ENCODE measurements around the gene PIK3R4.
A peak's percentile ranks its signal among the peaks of the same experiment; 100 is the strongest.

Gene PIK3R4

GRCh38 chr3:130746246-130747039, at the start of gene PIK3R4:
TSS of gene PIK3R4 (minus strand) at chr3:130746829. CDS start at chr3:130745218, 1,611 bp downstream.
- H3K27me3 ChIP-seq (ENCODE audit: control insufficient read depth in 2 of 2, insufficient read depth in 2 of 2, low read length in 2 of 2): no peaks in the 10 kb centered on the region
- peaks cover 3 to 9% of the 10 kb centered on the region in 2 donors for H3K4me1 ChIP-seq (ENCODE audit: control insufficient read depth in 2 of 2, insufficient read depth in 2 of 2, low read length in 2 of 2)
- no peaks in the 10 kb centered on the region for H3K9me3 ChIP-seq (ENCODE audit: control insufficient read depth in 2 of 2, low read length in 2 of 2)

GRCh38 chr3:130795396-130795795, 48.8 kb upstream of the PIK3R4 start:
- Histone ChIP-seq H3K4me1 (ENCODE audit: control insufficient read depth in 2 of 2, insufficient read depth in 2 of 2, low read length in 2 of 2) (peaks cover 0 to 16% of the 10 kb centered on the region in 2 donors), H3K27me3 (ENCODE audit: control insufficient read depth in 2 of 2, insufficient read depth in 2 of 2, low read length in 2 of 2) (no peaks in the 10 kb centered on the region), H3K36me3 (ENCODE audit: control insufficient read depth in 2 of 2, insufficient read depth in 2 of 2, low read length in 2 of 2) (no peaks in the 10 kb centered on the region), H3K9ac (ENCODE audit: low read depth in 1 of 2, low read length in 2 of 2) (no peak overlapping the region), H3K27ac (ENCODE audit: low read depth in 2 of 2, low read length in 2 of 2) (no peak overlapping the region), H3K9me3 (ENCODE audit: control insufficient read depth in 2 of 2, low read length in 2 of 2) (no peaks in the 10 kb centered on the region), H3K4me3 (ENCODE audit: low read length in 2 of 2) (no peak overlapping the region)

More at GRCh38 chr3:130746246-130747039, at the start of gene PIK3R4:
- Histone ChIP-seq H3K27ac (ENCODE audit: low read depth in 2 of 2, low read length in 2 of 2) (peak within 1 kb of the TSS; percentile 77 to 81), H3K4me3 (ENCODE audit: low read length in 2 of 2) (peak within 1 kb of the TSS; percentile 86 to 92), H3K36me3 (ENCODE audit: control insufficient read depth in 2 of 2, insufficient read depth in 2 of 2, low read length in 2 of 2) (peaks cover 4 to 10% of the 10 kb centered on the region in 2 donors), H3K9ac (ENCODE audit: low read depth in 1 of 2, low read length in 2 of 2) (peak within 1 kb of the TSS; percentile 93 to 94)

- no peak overlapping the region for H3K4me3 ChIP-seq (ENCODE audit: low read length in 2 of 2)
- H3K36me3 ChIP-seq (ENCODE audit: control insufficient read depth in 2 of 2, insufficient read depth in 2 of 2, low read length in 2 of 2): no peaks in the 10 kb centered on the region
- H3K9me3 ChIP-seq (ENCODE audit: control insufficient read depth in 2 of 2, low read length in 2 of 2): no peaks in the 10 kb centered on the region
- H3K9ac ChIP-seq (ENCODE audit: low read depth in 1 of 2, low read length in 2 of 2): no peak overlapping the region
- H3K27ac ChIP-seq (ENCODE audit: low read depth in 2 of 2, low read length in 2 of 2): no peak overlapping the region
- H3K27me3 ChIP-seq (ENCODE audit: control insufficient read depth in 2 of 2, insufficient read depth in 2 of 2, low read length in 2 of 2): no peaks in the 10 kb centered on the region
- peaks cover 5 to 29% of the 10 kb centered on the region in 2 donors for H3K4me1 ChIP-seq (ENCODE audit: control insufficient read depth in 2 of 2, insufficient read depth in 2 of 2, low read length in 2 of 2)
Measured at GRCh38 chr3:130792246-130792645, 45.6 kb upstream of the PIK3R4 start.

GRCh38 chr3:130789782-130790322, 43.2 kb upstream of the PIK3R4 start:
- peak overlapping the region in 1 of 2 donors; percentile 14 for H3K4me3 ChIP-seq (ENCODE audit: low read length in 2 of 2)
- H3K27ac ChIP-seq (ENCODE audit: low read depth in 2 of 2, low read length in 2 of 2): peak overlapping the region; percentile 30 to 49
- no peaks in the 10 kb centered on the region for H3K9me3 ChIP-seq (ENCODE audit: control insufficient read depth in 2 of 2, low read length in 2 of 2)
- no peak overlapping the region for H3K9ac ChIP-seq (ENCODE audit: low read depth in 1 of 2, low read length in 2 of 2)
- H3K36me3 ChIP-seq (ENCODE audit: control insufficient read depth in 2 of 2, insufficient read depth in 2 of 2, low read length in 2 of 2): no peaks in the 10 kb centered on the region
- peaks cover 5 to 29% of the 10 kb centered on the region in 2 donors for H3K4me1 ChIP-seq (ENCODE audit: control insufficient read depth in 2 of 2, insufficient read depth in 2 of 2, low read length in 2 of 2)
- H3K27me3 ChIP-seq (ENCODE audit: control insufficient read depth in 2 of 2, insufficient read depth in 2 of 2, low read length in 2 of 2): no peaks in the 10 kb centered on the region

- Histone ChIP-seq H3K27ac (ENCODE audit: low read depth in 2 of 2, low read length in 2 of 2) (no peak overlapping the region), H3K4me3 (ENCODE audit: low read length in 2 of 2) (no peak overlapping the region), H3K27me3 (ENCODE audit: control insufficient read depth in 2 of 2, insufficient read depth in 2 of 2, low read length in 2 of 2) (no peaks in the 10 kb centered on the region), H3K4me1 (ENCODE audit: control insufficient read depth in 2 of 2, insufficient read depth in 2 of 2, low read length in 2 of 2) (peaks cover 5 to 29% of the 10 kb centered on the region in 2 donors), H3K36me3 (ENCODE audit: control insufficient read depth in 2 of 2, insufficient read depth in 2 of 2, low read length in 2 of 2) (no peaks in the 10 kb centered on the region), H3K9me3 (ENCODE audit: control insufficient read depth in 2 of 2, low read length in 2 of 2) (no peaks in the 10 kb centered on the region), H3K9ac (ENCODE audit: low read depth in 1 of 2, low read length in 2 of 2) (no peak overlapping the region)
Measured at GRCh38 chr3:130787422-130788068, 40.9 kb upstream of the PIK3R4 start.

GRCh38 chr3:130786306-130786705, 39.7 kb upstream of the PIK3R4 start:
- H3K4me3 ChIP-seq (ENCODE audit: low read length in 2 of 2): no peak overlapping the region
- peaks cover 5 to 22% of the 10 kb centered on the region in 2 donors for H3K4me1 ChIP-seq (ENCODE audit: control insufficient read depth in 2 of 2, insufficient read depth in 2 of 2, low read length in 2 of 2)
- no peak overlapping the region for H3K9ac ChIP-seq (ENCODE audit: low read depth in 1 of 2, low read length in 2 of 2)
- no peaks in the 10 kb centered on the region for H3K36me3 ChIP-seq (ENCODE audit: control insufficient read depth in 2 of 2, insufficient read depth in 2 of 2, low read length in 2 of 2)
- no peak overlapping the region for H3K27ac ChIP-seq (ENCODE audit: low read depth in 2 of 2, low read length in 2 of 2)
- no peaks in the 10 kb centered on the region for H3K9me3 ChIP-seq (ENCODE audit: control insufficient read depth in 2 of 2, low read length in 2 of 2)
- H3K27me3 ChIP-seq (ENCODE audit: control insufficient read depth in 2 of 2, insufficient read depth in 2 of 2, low read length in 2 of 2): no peaks in the 10 kb centered on the region

- H3K27me3 ChIP-seq (ENCODE audit: control insufficient read depth in 2 of 2, insufficient read depth in 2 of 2, low read length in 2 of 2): no peaks in the 10 kb centered on the region
- peaks cover 0 to 2% of the 10 kb centered on the region in 2 donors for H3K4me1 ChIP-seq (ENCODE audit: control insufficient read depth in 2 of 2, insufficient read depth in 2 of 2, low read length in 2 of 2)
- no peak overlapping the region for H3K9ac ChIP-seq (ENCODE audit: low read depth in 1 of 2, low read length in 2 of 2)
- no peak overlapping the region for H3K4me3 ChIP-seq (ENCODE audit: low read length in 2 of 2)
- H3K9me3 ChIP-seq (ENCODE audit: control insufficient read depth in 2 of 2, low read length in 2 of 2): no peaks in the 10 kb centered on the region
- no peak overlapping the region for H3K27ac ChIP-seq (ENCODE audit: low read depth in 2 of 2, low read length in 2 of 2)
- no peaks in the 10 kb centered on the region for H3K36me3 ChIP-seq (ENCODE audit: control insufficient read depth in 2 of 2, insufficient read depth in 2 of 2, low read length in 2 of 2)
Measured at GRCh38 chr3:130783629-130784028, 37.0 kb upstream of the PIK3R4 start.

- Histone ChIP-seq H3K4me3 (ENCODE audit: low read length in 2 of 2) (no peak overlapping the region), H3K9me3 (ENCODE audit: control insufficient read depth in 2 of 2, low read length in 2 of 2) (no peaks in the 10 kb centered on the region), H3K36me3 (ENCODE audit: control insufficient read depth in 2 of 2, insufficient read depth in 2 of 2, low read length in 2 of 2) (no peaks in the 10 kb centered on the region), H3K27me3 (ENCODE audit: control insufficient read depth in 2 of 2, insufficient read depth in 2 of 2, low read length in 2 of 2) (no peaks in the 10 kb centered on the region), H3K27ac (ENCODE audit: low read depth in 2 of 2, low read length in 2 of 2) (no peak overlapping the region), H3K9ac (ENCODE audit: low read depth in 1 of 2, low read length in 2 of 2) (no peak overlapping the region), H3K4me1 (ENCODE audit: control insufficient read depth in 2 of 2, insufficient read depth in 2 of 2, low read length in 2 of 2) (peaks cover 0 to 2% of the 10 kb centered on the region in 2 donors)
Measured at GRCh38 chr3:130779486-130779885, 32.9 kb upstream of the PIK3R4 start.

- H3K4me3 ChIP-seq (ENCODE audit: low read length in 2 of 2): no peak overlapping the region
- no peaks in the 10 kb centered on the region for H3K36me3 ChIP-seq (ENCODE audit: control insufficient read depth in 2 of 2, insufficient read depth in 2 of 2, low read length in 2 of 2)
- no peak overlapping the region for H3K27ac ChIP-seq (ENCODE audit: low read depth in 2 of 2, low read length in 2 of 2)
- H3K27me3 ChIP-seq (ENCODE audit: control insufficient read depth in 2 of 2, insufficient read depth in 2 of 2, low read length in 2 of 2): no peaks in the 10 kb centered on the region
- H3K9me3 ChIP-seq (ENCODE audit: control insufficient read depth in 2 of 2, low read length in 2 of 2): no peaks in the 10 kb centered on the region
- H3K4me1 ChIP-seq (ENCODE audit: control insufficient read depth in 2 of 2, insufficient read depth in 2 of 2, low read length in 2 of 2): peaks cover 0 to 2% of the 10 kb centered on the region in 2 donors
- no peak overlapping the region for H3K9ac ChIP-seq (ENCODE audit: low read depth in 1 of 2, low read length in 2 of 2)
Measured at GRCh38 chr3:130779031-130779430, 32.4 kb upstream of the PIK3R4 start.

GRCh38 chr3:130773366-130773765, 26.7 kb upstream of the PIK3R4 start:
- Histone ChIP-seq H3K36me3 (ENCODE audit: control insufficient read depth in 2 of 2, insufficient read depth in 2 of 2, low read length in 2 of 2) (no peaks in the 10 kb centered on the region), H3K27ac (ENCODE audit: low read depth in 2 of 2, low read length in 2 of 2) (no peak overlapping the region), H3K4me1 (ENCODE audit: control insufficient read depth in 2 of 2, insufficient read depth in 2 of 2, low read length in 2 of 2) (no peaks in the 10 kb centered on the region), H3K27me3 (ENCODE audit: control insufficient read depth in 2 of 2, insufficient read depth in 2 of 2, low read length in 2 of 2) (no peaks in the 10 kb centered on the region), H3K9me3 (ENCODE audit: control insufficient read depth in 2 of 2, low read length in 2 of 2) (no peaks in the 10 kb centered on the region), H3K4me3 (ENCODE audit: low read length in 2 of 2) (no peak overlapping the region), H3K9ac (ENCODE audit: low read depth in 1 of 2, low read length in 2 of 2) (no peak overlapping the region)

Measured in mucosa of rectum (tissue), 2 donors.